ENCODE measurements around the gene TSKU.

DNA sequence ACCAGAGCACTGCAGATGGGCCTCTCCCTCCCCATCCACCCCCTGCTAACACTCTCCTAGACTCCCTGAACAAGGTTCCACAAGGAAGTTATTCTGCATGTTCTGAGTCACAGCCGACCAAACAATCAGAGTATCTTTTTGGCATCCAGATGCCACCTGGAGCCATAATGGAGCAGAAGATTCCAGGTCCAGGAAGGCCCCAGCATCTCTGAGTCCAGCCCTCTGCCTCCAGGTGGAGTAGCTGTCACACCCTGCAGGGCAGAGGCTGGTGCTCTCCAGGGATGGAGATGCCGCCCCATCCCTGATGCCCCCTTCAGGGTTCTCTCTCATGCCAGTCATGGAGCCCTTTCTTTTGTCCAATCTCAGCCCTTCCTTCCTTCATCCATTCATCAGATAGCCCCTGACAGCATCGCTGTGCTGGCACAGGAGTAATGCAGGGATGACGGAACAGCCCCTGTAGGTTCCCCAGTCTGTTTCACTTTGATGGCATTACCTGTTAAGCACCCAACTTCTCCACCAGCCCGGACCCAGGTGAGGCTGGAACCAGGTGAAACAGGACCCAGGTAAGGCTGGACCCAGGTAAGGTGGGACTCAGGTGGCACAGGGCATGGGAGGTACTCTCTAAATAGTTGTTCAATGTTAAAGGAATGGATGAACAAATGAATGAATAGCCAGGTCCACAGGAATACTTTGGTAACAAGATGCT is 20.1 kb upstream of the TSKU start:
- TF ChIP-seq, protein P1, sequence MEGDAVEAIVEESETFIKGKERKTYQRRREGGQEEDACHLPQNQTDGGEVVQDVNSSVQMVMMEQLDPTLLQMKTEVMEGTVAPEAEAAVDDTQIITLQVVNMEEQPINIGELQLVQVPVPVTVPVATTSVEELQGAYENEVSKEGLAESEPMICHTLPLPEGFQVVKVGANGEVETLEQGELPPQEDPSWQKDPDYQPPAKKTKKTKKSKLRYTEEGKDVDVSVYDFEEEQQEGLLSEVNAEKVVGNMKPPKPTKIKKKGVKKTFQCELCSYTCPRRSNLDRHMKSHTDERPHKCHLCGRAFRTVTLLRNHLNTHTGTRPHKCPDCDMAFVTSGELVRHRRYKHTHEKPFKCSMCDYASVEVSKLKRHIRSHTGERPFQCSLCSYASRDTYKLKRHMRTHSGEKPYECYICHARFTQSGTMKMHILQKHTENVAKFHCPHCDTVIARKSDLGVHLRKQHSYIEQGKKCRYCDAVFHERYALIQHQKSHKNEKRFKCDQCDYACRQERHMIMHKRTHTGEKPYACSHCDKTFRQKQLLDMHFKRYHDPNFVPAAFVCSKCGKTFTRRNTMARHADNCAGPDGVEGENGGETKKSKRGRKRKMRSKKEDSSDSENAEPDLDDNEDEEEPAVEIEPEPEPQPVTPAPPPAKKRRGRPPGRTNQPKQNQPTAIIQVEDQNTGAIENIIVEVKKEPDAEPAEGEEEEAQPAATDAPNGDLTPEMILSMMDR (IDR thresholded peaks at IDR 0.05; ENCODE audit: insufficient read depth, low read depth, low read length) = no peak
- TF ChIP-seq EZH2 (IDR thresholded peaks at IDR 0.05; ENCODE audit: insufficient read depth, low read length) = no peak
